Right lobe of liver (tissue), 6 donors: Measurements from ENCODE around the gene UBE3C. TPM values are rescaled to one million over a fixed set of nuclear protein-coding genes. Genes with fewer than 3 reads are reported as not detected.

Experiments used
- ATAC-seq, 4 donors: fragments of 200-7000 bp; cut with Tn5 transposase; one replicate each; pipeline ENCODE4 v1.9.1; 2020; ENCODE audit warnings: mild to moderate bottlenecking in 4 of 4, moderate library complexity in 4 of 4
- DNase-seq, 3 donors: peaks; one replicate each; pipeline ENCODE4 v3.0.0-alpha.2; 2020
- H3K27ac ChIP-seq, 3 donors: fragments of 200-600 bp; one replicate each; pipeline ENCODE4 v1.8.0; 2022
- H3K27me3 ChIP-seq, 2 donors: fragments of 200-600 bp; one replicate each; pipeline ENCODE4 v1.8.0; 2022
- H3K36me3 ChIP-seq, 4 donors: fragments of 200-600 bp; sonication (generic) in 1 of 4; one replicate each; pipeline versions ENCODE4 v1.5.1 to v1.8.0; 2017 to 2022; ENCODE audit warnings: control low read depth in 1 of 4
- H3K4me1 ChIP-seq, 4 donors: fragments of 200-600 bp; sonication (generic) in 1 of 4; one replicate each; pipeline versions ENCODE4 v1.5.1 to v1.8.0; 2017 to 2022; ENCODE audit warnings: control low read depth in 1 of 4
- H3K4me3 ChIP-seq, 3 donors: fragments of 200-600 bp; one replicate each; pipeline ENCODE4 v1.8.0; 2022
- H3K9me3 ChIP-seq, 4 donors: fragments of 200-600 bp; sonication (generic) in 1 of 4; one replicate each; pipeline versions ENCODE4 v1.5.1 to v1.8.0; 2017 to 2022; ENCODE audit warnings: control low read depth in 1 of 4
- POLR2A ChIP-seq: fragments of 450-650 bp; IDR thresholded peaks from one replicate; pipeline ENCODE4 v1.6.1; 2017; ENCODE audit warnings: antibody characterized with exemption, mild to moderate bottlenecking
- WGBS: methylation state at CpG from one replicate; pipeline ENCODE4 v1.1.6; 2018; ENCODE audit warnings: low coverage, low lambda C conversion rate; ENCODE audit not compliant: insufficient coverage; ENCODE audit errors: missing lambda C conversion rate; 5-methylcytosine and 5-hydroxymethylcytosine counted together
- intact Hi-C, 2 donors: fragments of 100-400 bp; cut with DNase I; formaldehyde crosslinking; loops; one replicate each; pipeline versions ENCODE4 v1.11.2 to v1.14.1; 2022
- total RNA-seq, 6 experiments: library from RNA; depleted of rRNA in 2 of 6; stranded (reverse); fragments of >200 nt in 2 of 6; fragmentation: NEBNext Ultra II Directional in 3 of 6; extraction: Animal tissue kit (Norgen Biotek cat#: 25700) in 3 of 6; gene quantifications; one replicate each; pipeline versions ENCODE4 v1.1.0 to v1.2.4, GENCODE V29; 2016 to 2023
- TF ChIP-seq, protein P1 (sequence below), 4 donors: fragments of 200-600 bp in 3 of 4; fragments of 450-650 bp in 1 of 4; IDR thresholded peaks; one replicate each; pipeline versions ENCODE4 v1.5.1 to v1.8.0; 2016 to 2022; ENCODE audit warnings: antibody characterized with exemption in 4 of 4, mild to moderate bottlenecking in 2 of 4
- donor health status: DM: no; HTN: yes; CAD: no.
- donor health status: DM: no; HTN: no; CAD: no.
- donor health status: DM: no; HTN: no; CAD: no.
- donor health status: DM: no; HTN: yes; CAD: no.
- donor health status: DM: no; HTN: yes; CAD: no.

Gene UBE3C
- total RNA-seq, 6 experiments from 2014 or later, result 28.3 to 48.1 (median 31.9) TPM

DNA sequence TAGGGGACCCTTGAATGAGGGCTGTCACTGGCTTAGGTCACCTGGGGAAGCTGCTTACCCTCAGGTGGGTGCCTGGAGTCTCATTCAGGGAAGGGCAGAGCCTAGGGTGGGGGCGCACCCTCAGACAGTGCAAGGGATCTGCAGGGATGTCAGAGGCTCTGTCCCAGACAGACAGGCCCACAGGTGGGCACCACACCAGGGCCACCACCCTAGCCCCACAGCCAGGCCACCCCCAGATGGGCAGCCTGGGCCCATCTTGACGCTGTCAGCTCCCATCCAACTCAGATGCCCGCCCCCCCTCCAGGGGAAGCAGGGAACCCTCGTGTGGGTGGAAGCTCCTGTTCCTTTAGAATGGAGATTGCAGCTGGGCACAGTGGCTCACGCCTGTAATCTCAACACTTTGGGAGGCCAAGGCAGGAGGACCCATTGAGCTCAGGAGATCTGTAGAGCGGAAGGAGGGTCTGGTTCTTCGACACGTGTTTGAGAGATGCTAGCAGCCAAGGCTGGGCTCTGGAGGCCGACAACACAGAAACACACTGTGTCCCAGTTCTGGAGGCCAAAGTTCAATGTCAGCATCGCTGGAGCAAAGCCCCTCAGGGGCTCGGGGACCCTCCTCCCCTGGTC lies 139.6 kb downstream of the UBE3C start:
- Histone ChIP-seq H3K4me1 (peaks cover 0 to 21% (median 0%) of the 10 kb centered on the region in 4 donors), H3K27ac (no peak overlapping the region), H3K27me3 (no peaks in the 10 kb centered on the region), H3K36me3 (no peaks in the 10 kb centered on the region), H3K9me3 (no peaks in the 10 kb centered on the region), H3K4me3 (no peak overlapping the region)
- intact Hi-C loops, result loop anchor here in 1 of 2 donors (10.0 kb wide), 1 partner anchor 303 kb away; no protein-coding TSS in a partner anchor
- peak in 2 of 3 donors; percentile 18 to 24 for DNase-seq
- ATAC-seq, result no peak
- TF ChIP-seq POLR2A, result no peak
- TF ChIP-seq, protein P1, sequence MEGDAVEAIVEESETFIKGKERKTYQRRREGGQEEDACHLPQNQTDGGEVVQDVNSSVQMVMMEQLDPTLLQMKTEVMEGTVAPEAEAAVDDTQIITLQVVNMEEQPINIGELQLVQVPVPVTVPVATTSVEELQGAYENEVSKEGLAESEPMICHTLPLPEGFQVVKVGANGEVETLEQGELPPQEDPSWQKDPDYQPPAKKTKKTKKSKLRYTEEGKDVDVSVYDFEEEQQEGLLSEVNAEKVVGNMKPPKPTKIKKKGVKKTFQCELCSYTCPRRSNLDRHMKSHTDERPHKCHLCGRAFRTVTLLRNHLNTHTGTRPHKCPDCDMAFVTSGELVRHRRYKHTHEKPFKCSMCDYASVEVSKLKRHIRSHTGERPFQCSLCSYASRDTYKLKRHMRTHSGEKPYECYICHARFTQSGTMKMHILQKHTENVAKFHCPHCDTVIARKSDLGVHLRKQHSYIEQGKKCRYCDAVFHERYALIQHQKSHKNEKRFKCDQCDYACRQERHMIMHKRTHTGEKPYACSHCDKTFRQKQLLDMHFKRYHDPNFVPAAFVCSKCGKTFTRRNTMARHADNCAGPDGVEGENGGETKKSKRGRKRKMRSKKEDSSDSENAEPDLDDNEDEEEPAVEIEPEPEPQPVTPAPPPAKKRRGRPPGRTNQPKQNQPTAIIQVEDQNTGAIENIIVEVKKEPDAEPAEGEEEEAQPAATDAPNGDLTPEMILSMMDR (IDR thresholded peaks at IDR 0.05), result no peak
- WGBS, result 70% methylated on average over 2 of the region's 11 CpGs

DNA sequence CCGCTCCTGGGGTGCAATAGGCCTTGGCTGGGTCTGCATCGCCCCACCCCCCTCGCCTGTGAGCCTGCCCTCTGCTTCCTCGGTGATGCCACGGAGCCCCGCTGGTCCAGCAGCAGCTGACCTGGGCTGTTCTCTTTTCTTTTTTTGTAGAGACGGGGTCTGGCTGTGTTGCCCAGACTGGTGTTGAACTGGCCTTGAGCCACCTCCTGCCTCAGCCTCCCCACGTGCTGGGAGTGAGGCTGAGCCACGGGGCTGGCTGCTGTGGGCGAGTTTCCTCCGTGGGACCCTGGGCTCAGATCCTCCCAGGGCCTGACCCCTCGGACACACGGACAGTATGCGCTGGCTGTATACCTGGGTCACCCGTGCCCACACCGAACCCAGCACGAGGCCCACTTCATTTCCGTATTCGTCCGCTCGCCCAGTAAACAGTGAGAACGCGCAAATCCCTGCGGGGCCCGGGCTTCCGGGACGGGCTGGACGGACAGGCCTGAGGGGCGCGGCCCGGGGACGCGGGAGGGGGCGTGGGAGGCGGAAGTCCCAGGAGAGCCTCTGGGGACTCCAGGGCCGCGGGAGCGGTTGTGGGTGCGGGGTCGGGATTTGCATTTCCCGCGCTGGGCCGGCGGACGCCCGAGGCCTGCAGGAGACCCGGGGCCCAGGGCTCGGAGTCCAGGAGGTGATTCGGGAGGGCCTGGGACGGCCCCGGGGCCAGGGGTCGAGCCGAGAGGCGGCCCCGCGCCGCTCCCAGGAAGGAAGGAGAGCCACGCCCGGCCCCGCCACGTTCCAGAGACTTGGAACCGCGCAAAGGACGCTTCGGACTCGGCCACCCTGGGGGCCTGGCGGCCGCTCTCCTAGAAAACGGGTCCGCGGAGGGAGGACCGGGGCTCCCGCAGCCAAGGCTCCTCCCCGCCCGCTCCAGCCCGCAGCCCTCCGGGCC lies 140.3 kb downstream of the UBE3C start:
- peak; percentile 19 to 50 (median 38) for ATAC-seq

GRCh38 chr7:157279741-157280215 lies 141.1 kb downstream of the UBE3C start:
- Histone ChIP-seq H3K4me3 (peak overlapping the region; percentile 28 to 45 (median 38)), H3K9me3 (no peaks in the 10 kb centered on the region), H3K36me3 (no peaks in the 10 kb centered on the region), H3K4me1 (peaks cover 0 to 9% (median 0%) of the 10 kb centered on the region in 4 donors), H3K27ac (no peak overlapping the region), H3K27me3 (no peaks in the 10 kb centered on the region)
- no peak for TF ChIP-seq POLR2A
- WGBS, result no CpG with 5 or more reads among the region's 39 CpGs
- intact Hi-C loops, result loop anchor here in 1 of 2 donors (10.0 kb wide), 1 partner anchor 305 kb away; no protein-coding TSS in a partner anchor
- DNase-seq (peak in 1 of 3 donors; percentile 51), ATAC-seq (no peak)

More for the DNA sequence above, 140.3 kb downstream of the UBE3C start:
- Histone ChIP-seq H3K36me3 (no peaks in the 10 kb centered on the region), H3K4me1 (peaks cover 0 to 13% (median 0%) of the 10 kb centered on the region in 4 donors), H3K9me3 (no peaks in the 10 kb centered on the region), H3K27ac (no peak overlapping the region), H3K27me3 (no peaks in the 10 kb centered on the region), H3K4me3 (peak overlapping the region; percentile 28 to 45 (median 38))
- 85% methylated on average over 6 of the region's 77 CpGs for WGBS
- intact Hi-C loops, result loop anchor here in 1 of 2 donors (10.0 kb wide), 1 partner anchor 304 kb away; no protein-coding TSS in a partner anchor
- peak in 2 of 3 donors; percentile 51 to 60 for DNase-seq
- TF ChIP-seq POLR2A, result no peak
- TF ChIP-seq, protein P1 (IDR thresholded peaks at IDR 0.05), result no peak

DNA sequence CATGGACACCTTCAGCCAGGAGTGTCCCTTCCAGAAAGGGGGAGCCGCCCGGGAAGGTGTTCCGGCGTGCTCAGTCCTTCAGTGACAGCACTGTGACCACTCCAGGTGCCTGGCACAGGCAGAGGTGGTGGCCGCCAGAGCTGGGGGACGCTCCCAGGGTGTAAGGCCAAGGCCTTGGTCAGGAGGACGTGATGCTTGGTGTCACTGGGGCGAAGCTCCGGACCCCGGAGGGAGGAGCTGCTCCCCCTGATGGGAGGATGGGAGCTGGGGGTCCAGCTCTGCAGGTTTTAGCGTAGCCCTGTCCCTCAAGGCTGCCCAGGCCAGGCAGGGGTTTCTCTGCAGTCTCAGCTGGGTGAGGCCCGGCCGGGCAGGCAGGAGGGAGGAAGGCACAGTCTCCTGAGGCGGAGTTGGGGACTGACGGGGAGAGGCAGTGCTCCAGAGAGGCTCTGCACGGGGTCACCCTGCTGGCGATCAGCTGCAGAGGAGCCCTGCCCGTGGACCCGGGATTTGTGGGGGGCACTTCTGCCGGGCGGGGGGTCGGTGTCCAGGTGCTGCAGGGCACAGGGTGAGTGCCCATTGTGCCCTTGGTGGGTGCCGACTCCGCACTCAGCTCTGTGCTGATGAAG lies 141.6 kb downstream of the UBE3C start:
- no peak overlapping the region for H3K4me3 ChIP-seq
- intact Hi-C loops, result no loop called here
- H3K27me3 ChIP-seq, result no peaks in the 10 kb centered on the region
- WGBS, result no CpG with 5 or more reads among the region's 24 CpGs
- H3K9me3 ChIP-seq, result no peaks in the 10 kb centered on the region
- no peaks in the 10 kb centered on the region for H3K36me3 ChIP-seq
- ATAC-seq (no peak), DNase-seq (peak in 1 of 3 donors; percentile 49)
- peaks cover 0 to 9% (median 0%) of the 10 kb centered on the region in 4 donors for H3K4me1 ChIP-seq
- no peak for TF ChIP-seq POLR2A
- TF ChIP-seq, protein P1 (IDR thresholded peaks at IDR 0.05), result no peak
- no peak overlapping the region for H3K27ac ChIP-seq
